ENCODE measurements around the gene TTYH3. TPM values are rescaled to one million over a fixed set of nuclear protein-coding genes. Genes with fewer than 3 reads are reported as not detected.

Gene TTYH3
- total RNA-seq, 4 donors from 2014 or later: 21.5 to 62.6 (median 29.3) TPM

DNA sequence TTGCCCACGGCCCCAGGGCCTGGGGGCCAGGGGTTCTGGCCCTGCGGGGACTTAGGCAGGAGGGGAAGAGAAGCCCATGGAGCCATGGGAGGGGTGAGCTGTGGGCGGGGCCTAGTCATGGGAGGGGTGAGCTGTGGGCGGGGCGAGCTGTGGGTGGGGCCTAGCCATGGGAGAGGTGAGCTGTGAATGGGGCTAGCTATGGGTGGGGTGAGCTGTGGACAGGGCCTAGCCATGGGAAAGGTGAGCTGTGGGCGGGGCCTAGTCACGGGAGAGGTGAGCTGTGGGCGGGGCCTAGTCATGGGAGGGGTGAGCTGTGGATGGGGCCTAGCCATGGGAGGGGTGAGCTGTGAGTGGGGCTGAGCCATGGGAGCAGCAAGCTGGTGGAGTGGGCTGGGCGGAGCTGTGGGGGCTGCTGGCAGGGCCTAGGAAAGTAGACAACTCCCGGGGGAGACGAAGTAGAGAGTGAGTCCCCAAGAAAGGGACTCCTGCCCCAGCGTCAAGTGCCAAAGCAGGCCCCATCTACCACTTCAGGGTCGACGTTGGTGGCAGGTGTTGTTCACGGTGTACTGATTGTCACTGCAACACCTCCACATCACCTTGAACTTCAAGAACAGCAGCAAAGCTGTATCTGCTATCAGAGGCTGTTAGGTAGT lies 19.2 kb upstream of the TTYH3 start:
- ATAC-seq (ENCODE audit: low FRiP score): no peak
- TF ChIP-seq, protein P1, sequence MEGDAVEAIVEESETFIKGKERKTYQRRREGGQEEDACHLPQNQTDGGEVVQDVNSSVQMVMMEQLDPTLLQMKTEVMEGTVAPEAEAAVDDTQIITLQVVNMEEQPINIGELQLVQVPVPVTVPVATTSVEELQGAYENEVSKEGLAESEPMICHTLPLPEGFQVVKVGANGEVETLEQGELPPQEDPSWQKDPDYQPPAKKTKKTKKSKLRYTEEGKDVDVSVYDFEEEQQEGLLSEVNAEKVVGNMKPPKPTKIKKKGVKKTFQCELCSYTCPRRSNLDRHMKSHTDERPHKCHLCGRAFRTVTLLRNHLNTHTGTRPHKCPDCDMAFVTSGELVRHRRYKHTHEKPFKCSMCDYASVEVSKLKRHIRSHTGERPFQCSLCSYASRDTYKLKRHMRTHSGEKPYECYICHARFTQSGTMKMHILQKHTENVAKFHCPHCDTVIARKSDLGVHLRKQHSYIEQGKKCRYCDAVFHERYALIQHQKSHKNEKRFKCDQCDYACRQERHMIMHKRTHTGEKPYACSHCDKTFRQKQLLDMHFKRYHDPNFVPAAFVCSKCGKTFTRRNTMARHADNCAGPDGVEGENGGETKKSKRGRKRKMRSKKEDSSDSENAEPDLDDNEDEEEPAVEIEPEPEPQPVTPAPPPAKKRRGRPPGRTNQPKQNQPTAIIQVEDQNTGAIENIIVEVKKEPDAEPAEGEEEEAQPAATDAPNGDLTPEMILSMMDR (IDR thresholded peaks at IDR 0.05): no peak
- no peak for DNase-seq (ENCODE audit: low spot score)

DNA sequence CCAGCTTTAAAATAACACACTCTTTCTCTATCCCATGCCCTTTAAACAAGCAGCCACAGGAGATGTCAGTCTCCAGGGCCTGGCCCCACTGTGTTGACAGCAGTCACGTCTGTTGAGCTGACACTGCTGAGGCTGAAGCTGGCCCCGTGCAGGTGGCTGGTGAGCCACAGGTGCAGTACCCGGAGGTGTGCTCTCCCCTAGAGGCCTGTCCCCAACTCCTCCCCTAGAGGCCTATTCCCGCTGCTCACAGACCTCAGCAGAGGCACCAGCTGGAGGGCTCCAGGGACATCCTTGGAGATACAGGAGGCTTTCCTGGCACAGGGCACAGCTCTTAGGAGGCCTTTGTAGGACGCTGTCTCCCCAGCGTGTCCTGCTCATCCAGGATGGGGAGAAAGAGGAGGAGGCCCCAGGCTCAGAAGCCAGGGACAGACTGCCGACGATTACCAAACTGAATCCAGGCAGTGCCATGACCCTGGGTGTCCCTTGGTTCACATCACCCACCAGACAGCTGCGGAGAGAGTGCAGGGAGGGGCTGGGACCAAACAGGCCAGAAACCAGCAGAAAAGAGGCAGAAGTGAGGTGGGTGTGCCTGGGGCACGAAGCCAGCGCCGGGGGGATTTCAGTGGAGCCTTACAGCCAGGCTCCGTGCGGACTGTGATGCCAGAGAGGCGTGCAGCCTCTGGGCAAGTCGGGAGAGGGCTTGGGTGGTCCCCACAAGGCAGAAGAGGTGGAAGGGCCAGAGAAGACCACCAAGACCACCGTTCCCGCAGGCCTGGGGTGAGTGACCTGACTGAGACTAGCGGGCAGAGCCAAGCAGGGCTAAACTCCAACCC lies 18.5 kb upstream of the TTYH3 start:
- TF ChIP-seq, protein P1 (IDR thresholded peaks at IDR 0.05): no peak
- DNase-seq (ENCODE audit: low spot score) (no peak), ATAC-seq (ENCODE audit: low FRiP score) (no peak)

DNA sequence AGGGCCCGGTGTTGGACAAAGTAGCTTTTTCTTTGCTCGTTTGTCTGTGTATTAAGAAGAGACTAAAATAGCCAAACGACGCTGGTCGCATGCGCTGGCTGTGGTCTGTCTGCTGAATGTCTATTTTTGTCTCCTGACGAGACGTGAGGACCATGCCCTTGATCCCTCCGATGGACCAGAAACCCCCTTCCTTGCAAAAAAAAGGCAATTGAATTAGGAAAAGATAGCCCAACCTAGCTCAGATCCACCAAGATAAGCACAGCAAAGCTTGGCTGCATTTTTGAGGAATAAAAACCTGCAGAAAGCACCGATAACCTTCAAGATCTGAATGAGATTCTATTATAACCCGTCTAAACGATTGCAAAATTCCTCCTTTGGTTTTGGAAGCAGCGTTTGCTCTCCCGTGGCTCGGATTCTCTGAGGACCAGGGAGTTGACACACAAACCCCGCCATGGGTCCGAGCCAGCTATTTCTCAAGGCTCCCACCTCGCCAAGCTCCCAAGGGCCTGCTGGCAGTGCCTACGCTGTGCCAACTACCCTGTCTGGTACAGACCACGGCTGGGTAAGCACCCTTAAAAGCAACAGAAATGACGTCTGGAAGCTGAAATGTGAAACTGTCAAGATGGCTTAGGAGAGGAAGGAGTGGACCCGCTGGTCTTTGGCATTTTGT lies 17.7 kb upstream of the TTYH3 start:
- no peak for DNase-seq (ENCODE audit: low spot score)
- ATAC-seq (ENCODE audit: low FRiP score): no peak
- TF ChIP-seq, protein P1 (IDR thresholded peaks at IDR 0.05): no peak

DNA sequence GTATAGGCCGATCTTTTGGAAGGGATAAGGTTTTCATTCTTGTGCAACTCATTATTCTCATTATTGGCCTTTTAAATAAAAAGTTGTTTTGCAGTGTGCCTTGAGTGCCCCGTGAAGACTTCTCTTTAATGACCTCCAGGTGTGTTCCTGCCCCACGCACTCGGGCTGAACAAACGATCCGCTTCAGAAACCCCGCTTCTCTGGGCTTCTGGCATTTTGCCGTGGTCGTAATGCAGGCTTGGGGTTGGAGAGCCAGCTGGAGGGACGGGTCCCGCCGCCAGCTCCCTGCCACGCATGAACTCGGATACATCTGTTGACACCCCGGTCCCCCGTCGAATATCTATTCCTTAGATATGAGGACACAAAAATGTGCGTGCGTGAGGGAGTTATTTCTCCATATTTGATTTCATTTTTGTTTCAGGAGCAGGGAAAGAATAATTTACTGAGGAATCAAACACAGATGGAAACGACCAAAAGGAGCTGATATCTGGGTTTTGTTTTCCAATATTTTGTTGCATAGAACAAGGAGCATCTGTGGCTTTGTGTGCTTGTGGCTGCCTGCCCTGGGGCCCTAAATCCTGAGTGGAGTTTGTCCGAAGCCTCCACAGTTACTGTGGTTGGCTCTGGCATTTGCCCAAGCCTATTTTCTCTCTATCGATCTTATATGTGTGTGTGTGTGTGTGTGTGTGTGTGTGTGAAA lies 17.0 kb upstream of the TTYH3 start:
- ATAC-seq (ENCODE audit: low FRiP score) (no peak), DNase-seq (ENCODE audit: low spot score) (no peak)

DNA sequence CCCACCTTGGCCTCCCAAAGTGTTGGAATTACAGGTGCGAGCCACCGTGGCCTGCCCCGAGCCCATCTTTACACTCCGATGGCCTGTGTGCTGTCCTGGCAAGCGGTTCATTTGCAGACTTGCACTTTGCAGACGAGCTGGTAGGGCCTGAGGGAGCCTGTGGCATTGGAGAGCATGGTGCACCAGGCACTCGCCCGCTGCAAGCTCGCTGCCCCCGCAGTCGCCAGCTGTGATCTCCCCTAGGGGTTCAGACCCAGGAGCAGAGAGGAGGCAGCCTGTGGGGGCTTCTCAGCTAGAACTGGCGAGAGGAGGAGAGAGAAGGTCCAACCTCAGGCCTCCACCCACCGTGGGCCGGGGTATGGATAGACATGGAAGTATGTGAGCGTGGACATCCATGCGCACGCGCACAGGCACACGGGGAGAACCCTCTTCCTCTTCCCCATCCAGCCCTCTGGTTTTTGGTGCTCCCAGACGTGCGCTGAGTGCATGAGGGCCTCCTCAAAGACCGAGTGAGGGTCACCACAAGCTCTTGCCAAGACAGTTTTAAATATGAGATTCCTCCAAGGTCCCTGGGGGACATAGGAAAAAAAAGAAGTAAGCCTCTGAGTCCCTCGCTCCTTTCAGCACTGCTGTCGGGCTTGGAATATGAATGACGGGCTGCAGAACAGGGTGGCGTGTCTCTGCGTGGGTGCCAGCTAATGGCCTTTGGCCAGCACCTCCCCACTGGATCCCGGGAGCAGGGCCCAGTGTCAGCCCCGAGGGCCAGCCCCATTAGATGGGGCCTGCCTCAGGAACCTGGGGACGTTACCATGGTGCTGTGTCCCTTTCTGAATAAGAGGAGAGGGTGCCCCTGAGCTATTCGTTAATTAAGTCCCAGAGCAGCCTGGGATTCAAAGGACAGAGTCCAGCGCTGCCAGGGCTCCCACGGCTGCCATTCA lies 15.1 kb upstream of the TTYH3 start:
- no peak for ATAC-seq (ENCODE audit: low FRiP score)
- no peak for DNase-seq (ENCODE audit: low spot score)
- TF ChIP-seq, protein P1 (IDR thresholded peaks at IDR 0.05): no peak

More for the DNA sequence above, 17.0 kb upstream of the TTYH3 start:
- TF ChIP-seq, protein P1 (IDR thresholded peaks at IDR 0.05): no peak
